Upper lobe of left lung (tissue), 4 donors: Measurements from ENCODE around the gene SNCAIP.

ENCODE experiments used
- POLR2A ChIP-seq, 4 donors: fragments of 450-650 bp; IDR thresholded peaks; one replicate each; pipeline ENCODE4 v1.5.1; 2016 to 2017; ENCODE audit warnings: antibody characterized with exemption in 4 of 4, mild to moderate bottlenecking in 2 of 4
- POLR2AphosphoS5 ChIP-seq, 2 donors: sonication (generic); formaldehyde crosslinking; IDR thresholded peaks; one replicate each; pipeline ENCODE4 v1.5.1; 2017; ENCODE audit warnings: antibody characterized with exemption in 2 of 2
- TF ChIP-seq, protein P1 (sequence below), 6 experiments: fragments of 450-650 bp in 4 of 6; fragments of 200-600 bp in 2 of 6; sonication (generic) in 2 of 6; IDR thresholded peaks; one replicate each; pipeline ENCODE4 v1.5.1; 2016 to 2019; ENCODE audit warnings: antibody characterized with exemption in 6 of 6

DNA sequence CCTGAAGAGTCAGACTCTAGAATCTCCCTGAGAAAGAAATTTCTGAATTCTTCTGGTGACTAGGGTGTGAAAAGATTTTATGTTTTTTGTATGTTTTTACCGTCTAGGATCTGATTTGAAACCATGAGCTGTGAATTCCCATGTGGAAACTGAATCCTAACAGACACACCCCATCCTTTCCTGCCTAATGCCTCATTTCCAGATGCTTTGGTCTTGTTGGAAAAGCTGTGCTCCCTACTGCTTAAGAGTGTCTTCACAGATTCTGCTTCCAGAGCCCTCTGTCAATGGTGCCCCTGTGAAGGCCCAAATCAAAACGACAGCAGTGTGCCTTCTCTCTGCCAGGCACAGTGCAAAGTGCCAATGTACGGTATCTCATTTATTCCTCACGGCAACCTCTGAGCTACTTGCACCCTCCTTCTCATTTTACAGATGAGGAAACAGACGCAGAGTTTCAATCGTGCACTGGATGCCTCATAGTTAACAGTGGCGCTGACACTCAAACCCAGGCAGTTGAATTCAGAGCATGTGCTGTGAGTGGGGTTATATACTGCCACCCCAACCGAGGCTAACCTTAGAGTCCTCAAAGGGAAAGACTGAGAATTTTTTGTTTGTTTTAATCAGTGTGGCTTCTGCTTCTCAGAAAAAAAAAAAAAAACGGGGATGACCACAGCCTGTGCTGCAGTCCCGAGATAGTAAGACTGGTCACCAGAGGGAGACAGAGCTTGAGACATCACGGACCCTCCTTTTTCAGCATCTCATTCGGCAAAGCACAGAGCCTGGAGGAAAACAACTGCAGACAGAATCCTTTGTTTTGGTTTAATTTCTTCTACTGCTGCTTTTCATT, 188.4 kb downstream of the SNCAIP start:
- TF ChIP-seq, protein P1, sequence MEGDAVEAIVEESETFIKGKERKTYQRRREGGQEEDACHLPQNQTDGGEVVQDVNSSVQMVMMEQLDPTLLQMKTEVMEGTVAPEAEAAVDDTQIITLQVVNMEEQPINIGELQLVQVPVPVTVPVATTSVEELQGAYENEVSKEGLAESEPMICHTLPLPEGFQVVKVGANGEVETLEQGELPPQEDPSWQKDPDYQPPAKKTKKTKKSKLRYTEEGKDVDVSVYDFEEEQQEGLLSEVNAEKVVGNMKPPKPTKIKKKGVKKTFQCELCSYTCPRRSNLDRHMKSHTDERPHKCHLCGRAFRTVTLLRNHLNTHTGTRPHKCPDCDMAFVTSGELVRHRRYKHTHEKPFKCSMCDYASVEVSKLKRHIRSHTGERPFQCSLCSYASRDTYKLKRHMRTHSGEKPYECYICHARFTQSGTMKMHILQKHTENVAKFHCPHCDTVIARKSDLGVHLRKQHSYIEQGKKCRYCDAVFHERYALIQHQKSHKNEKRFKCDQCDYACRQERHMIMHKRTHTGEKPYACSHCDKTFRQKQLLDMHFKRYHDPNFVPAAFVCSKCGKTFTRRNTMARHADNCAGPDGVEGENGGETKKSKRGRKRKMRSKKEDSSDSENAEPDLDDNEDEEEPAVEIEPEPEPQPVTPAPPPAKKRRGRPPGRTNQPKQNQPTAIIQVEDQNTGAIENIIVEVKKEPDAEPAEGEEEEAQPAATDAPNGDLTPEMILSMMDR (IDR thresholded peaks at IDR 0.05): peak in 1 of 6 experiments; percentile 17
- TF ChIP-seq POLR2AphosphoS5 (IDR thresholded peaks at IDR 0.05) (no peak), POLR2A (IDR thresholded peaks at IDR 0.05) (no peak)
